GM18502 (cell line): ENCODE measurements around the gene KCNG2.

ENCODE experiments used
- ATAC-seq: cut with Tn5 transposase; IDR thresholded peaks from one replicate; pipeline ENCODE4 v1.9.1; 2021; ENCODE audit warnings: mild to moderate bottlenecking; ENCODE audit not compliant: unreplicated experiment, poor library complexity

The KCNG2 gene

DNA sequence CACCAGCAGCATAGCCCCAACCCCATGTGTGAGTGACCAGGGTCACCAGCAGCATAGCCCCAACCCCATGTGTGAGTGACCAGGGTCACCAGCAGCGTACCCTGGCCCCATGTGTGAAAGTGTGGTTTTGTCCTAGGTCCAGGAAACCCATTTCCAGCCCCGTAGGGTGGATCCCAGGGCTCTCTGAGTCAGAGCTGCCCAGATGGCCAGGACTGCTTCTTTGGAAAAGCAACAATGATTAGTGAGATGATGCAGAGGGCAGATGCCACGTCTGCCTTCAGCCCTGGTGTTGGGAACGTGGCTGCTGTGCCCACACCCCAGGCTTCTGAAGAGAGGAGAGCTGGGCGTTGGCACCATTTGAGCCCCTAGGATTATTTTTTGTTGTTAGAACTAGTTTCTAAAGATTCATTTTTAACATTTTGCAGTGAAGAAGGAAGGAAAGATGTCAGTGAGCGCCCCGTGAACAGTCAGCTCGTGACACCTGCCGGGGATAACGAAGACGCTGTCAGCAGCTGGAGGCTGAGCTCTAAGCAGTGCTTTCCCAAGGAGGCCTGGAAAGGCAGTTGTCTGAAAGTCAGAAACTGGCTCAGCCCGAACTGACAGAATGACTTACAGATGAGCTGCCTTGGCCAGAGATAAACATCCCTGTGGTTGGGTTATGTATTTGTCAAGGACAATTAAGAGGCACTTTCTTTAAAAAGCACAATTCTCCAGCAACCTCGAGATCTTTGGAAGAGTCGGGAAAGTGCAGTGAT, 32.1 kb upstream of the KCNG2 start:
- no peak for ATAC-seq

DNA sequence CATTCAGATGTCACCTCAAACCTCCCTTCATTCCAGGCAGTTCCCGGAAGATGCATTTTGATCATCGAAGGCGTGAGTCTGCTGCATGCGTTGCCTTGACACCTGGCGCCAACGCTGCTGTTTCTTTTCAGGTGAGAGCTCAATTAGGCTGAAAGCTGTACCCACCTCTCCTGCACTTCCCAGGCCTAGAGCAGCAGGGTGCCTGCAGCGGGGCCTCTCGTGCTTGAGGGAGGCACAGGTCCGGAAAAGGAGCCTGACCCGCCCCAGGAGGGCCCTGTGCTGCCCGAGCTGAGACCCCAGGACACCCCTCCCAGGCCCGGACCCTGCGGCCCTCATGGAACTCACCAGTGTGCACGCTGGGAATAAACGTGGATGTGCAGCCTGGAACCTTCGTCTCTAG, 31.4 kb upstream of the KCNG2 start:
- ATAC-seq = no peak

DNA sequence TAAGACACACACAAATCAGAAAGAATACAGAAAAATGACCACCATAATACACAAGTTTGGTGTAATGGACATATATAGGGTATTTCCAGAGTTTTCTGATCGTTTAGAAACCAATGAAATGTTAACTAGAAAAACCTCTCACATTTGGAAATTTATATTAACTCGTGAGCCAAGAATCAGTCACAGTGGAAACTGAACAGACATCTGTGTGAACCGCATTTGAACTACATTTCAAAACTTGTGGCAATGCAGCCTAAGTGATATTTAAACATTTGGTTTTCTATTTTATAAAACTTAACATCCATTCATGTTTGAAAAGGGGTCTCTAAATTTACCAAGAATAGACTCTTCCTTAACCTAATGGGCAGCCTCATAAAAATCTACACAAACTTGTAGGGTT, 29.0 kb upstream of the KCNG2 start:
- no peak for ATAC-seq

DNA sequence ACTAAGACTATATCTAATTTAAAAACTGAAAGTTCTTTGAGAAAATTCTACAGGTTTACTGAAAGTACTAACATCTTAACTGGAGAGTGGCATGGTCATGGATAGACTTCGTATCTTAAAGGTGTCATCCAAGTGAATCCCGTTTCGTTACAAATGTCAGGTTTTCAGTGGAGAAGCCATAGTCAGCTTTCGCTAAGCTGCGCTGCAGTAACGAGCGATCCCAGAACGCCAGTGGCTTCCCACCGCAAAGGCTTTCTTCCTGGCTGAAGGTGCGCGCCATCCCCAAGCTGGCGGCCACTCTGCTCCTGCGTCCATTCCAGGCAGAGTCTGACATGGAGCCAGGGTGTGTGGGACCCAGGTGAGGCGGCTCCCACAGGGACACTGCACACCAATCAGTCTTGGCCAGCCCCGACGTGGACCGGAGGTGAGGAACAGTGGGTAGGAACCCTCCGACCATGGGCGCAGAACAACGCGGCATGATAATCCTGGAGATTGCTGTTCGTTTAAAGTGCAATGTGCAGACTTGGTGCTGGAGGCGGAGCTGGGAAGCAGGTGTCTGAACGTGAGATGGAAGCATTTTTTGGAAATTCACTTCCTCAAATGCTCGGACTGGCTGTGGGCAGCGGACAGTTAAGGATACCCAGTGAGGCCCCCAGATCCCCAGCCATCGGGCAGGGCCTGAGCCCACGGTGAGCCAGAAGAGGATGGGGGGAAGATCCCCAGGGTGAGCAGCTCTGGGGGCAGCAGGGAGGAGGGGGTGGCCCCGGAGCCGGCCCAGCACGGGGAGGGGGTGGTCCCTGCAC, 27.8 kb upstream of the KCNG2 start:
- ATAC-seq = no peak

DNA sequence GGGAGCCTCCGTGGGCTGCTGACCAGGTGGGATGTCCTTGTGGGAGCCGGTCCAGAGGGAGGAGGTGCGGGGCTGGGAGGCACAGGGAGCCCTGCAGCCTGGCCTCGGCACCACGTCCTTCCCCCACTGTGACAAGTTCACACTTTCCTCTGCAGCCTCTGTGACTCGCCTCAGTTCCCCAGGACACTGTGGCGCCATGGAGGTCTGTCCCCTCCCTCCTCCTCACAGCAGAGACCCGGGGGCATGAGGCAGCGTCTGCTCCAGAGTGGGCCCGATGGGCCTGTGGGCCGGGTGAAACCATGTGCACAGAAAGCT, 27.3 kb upstream of the KCNG2 start:
- no peak for ATAC-seq

DNA sequence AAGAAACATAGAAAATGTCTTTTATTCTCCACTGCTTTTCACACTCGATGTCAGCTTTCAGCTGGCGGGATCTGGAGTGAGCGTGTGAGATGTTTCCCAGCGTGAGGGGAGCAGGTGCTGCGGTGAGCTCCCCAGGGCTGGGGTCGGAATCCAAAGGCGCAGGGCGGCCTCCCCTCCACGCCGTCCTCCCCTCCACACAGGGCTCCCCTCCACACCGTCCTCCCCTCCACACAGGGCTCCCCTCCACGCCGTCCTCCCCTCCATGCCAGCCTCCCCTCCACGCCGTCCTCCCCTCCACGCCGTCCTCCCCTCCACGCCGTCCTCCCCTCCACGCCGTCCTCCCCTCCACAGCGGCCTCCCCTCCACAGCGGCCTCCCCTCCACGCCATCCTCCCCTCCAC, 26.9 kb upstream of the KCNG2 start:
- no peak for ATAC-seq

DNA sequence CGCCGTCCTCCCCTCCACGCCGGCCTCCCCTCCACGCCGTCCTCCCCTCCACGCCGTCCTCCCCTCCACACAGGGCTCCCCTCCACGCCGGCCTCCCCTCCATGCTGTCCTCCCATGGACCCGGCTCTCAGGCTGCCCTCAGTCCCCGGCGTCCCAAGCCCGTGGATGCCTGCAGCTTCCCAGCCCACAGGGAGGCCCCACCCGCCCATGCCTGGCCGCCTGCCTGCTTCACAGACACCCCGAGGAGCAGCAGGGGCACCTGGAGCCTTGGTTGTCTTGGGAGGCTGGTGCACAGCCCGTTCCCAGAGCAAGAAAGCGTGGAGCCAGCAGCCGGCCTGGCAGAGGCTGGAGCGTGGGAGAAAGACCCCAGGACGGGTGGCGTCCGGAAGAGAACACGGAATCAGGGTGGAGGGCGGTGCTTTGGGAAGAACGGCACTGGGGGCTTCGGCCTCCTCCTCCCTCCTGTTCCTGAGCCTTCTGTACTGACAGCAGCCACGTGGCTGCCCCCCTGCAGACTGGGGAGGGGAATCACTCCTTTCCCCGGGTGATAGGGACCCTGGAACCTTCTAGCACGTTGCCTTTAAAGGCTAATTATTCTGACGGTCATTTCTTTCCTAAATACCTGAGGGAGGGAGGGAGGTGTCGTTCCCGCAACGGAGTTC, 26.2 kb upstream of the KCNG2 start:
- no peak for ATAC-seq

DNA sequence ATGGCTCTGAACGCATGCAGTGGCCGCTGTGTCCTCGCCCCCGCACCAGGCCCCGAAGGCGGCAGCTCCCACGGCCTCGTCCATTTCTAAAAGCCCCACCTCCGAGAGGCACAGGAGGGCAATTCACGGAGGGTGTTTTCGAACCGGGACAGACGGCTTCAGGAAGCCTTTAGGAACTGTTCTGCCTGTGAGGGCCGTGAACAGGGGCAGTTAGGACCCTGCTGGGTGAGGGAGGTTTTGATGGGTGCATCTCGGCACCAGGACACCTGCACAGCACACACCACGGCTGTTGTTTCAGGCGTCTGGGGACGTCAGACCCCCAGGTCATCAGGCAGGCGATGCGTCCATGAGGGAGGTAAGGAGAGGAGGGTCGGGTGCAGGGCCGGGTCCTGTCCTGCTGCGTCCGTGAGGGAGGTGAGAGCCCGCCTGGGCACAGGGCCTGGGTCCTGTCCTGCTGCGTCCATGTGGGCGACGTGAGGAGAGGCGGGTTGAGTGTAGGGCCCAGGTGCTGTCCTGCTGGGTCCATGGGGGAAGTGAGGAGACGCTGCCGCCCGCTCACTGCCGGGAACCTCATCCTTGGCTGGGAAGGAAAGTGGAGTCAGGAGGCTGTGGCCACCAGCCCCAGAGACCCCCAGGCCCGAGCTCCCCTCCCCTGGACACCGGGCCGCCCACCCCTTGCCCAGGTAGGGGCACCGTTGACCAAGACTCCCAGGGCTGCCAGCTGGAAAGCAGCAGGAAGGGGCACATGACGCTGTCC, 25.5 kb upstream of the KCNG2 start:
- no peak for ATAC-seq

DNA sequence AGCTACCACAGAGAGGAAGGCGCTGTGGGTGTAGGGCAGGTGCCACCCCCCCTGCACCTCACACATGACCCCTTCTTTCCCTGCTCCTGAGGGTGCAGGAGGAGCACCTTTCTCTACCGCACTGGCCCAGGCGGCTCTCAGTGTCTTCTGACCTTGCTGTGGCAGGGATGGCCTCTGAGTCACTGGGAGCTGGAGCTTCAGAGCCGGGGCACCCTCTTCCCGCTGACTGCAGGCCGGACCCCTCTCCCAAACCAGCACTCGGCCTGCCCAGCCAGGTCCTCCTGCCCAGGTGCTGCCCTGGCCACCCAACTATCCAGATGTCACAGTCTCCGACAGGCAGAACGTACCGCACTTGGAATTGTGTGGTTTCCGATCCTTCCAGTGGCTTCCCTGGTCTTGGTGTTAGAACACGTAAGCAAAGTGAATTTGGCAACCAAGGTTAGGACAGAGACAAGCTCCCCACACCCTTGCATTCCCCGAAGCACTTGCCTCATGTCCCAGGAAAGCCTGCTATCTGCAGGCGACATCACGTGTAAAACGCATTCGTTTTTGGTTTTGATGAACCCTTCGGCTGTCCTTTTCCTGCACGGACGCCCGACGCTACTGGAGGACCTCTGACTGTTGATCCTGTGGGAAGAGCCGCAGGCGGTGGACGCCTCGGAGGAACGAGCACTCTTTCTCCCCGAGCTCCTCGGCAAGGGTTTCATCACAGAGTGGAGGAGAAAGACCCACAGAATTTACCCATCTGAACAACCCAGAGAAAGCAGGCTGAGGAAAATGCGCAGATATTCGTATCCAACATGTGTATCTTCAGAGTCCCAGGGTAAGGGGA, 24.7 kb upstream of the KCNG2 start:
- no peak for ATAC-seq

DNA sequence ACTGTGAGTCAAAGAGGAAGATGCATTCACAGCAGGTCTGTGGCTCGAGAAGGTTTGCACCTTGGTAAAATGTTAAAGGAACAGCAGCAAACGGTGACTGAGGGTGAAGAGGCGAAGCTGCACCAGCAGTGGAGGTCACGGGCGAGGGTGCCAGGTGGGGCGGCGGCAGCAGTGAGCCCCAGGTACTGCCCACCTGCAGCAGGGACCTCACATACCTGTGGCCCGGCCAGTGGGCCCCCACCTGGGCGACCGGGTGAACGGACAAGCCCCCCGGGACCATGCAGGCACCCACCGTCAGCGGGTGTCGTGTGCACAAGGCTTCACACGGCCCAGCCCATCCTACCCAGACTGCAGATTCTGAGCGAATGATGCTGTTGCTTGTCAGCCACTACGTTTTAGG, 23.6 kb upstream of the KCNG2 start:
- ATAC-seq = no peak

DNA sequence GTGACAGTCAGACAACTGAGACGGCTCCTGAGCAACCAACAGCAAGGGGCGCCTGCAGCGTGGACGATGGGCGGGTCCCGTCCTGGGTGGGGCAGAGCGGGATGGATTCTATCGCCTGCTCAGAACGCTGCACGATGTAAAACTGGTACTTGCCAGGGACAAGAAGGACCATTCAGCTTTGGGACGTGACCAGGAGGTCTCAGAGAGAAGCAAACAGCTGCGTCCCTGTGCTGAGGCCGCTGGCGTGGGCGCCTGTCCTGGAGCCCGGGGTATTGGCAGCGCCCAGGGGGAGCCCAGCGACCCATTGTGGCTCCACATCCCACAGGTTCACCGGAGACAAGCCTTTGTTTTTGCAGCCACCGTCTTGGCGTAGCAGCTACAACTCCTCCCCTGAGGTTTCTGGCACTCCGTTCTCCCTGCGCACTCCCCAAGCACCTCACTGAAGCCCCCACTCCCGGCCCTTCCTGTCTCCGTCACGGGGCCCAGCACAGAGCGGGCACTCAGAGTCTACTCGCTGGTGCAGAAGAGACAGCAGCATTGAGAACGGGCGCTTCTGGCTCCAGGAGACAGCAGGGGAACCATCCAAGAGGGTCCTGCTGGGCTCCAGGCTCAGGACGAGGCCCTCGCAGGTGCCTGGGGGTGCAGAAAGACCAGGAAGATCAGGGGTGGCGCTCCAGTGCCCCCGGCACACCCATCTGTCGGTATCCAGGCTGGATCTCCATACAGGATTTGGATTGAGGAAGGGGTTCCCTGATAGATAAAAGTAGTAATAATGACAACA, 22.1 kb upstream of the KCNG2 start:
- ATAC-seq = no peak

DNA sequence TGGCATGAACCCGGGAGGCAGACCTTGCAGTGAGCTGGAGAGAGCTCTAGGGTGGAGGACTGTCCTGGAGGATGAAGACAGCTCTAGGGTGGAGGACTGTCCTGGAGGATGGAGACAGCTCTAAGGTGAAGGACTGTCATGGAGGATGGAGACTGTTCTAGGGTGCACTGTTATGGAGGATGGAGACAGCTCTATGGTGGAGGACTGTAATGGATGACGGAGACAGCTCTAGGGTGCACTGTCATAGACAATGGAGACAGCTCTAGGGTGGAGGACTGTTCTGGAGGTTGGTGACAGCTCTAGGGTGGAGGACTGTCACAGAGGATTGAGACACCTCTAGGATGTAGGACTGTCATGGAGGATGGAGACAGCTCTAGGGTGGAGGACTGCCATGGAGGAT, 21.1 kb upstream of the KCNG2 start:
- no peak for ATAC-seq

DNA sequence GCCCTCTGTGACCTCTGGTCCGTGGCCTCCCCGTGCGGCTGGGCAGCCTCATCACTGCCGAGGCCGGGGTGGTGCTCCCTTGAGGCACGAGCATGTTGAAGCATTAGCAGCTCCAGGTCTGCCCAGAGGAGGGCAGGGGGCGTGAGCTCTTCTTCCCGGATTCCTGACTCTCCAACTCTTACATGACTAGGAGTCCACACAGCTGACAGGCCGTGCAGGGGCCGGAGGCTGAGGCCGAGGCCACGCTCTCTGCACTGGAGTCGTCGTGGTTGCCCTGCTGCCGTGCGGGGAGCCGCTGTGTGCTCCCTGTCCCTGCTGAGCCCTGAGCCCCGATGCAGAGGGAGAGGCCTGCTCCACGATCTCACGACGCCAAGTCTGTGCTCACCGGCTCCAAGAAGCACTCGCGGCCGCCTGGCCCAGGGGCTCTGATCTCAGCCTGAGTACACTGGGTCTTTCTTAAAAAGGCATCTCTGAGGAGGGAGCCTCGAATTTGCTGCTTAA, 19.4 kb upstream of the KCNG2 start:
- ATAC-seq = no peak

DNA sequence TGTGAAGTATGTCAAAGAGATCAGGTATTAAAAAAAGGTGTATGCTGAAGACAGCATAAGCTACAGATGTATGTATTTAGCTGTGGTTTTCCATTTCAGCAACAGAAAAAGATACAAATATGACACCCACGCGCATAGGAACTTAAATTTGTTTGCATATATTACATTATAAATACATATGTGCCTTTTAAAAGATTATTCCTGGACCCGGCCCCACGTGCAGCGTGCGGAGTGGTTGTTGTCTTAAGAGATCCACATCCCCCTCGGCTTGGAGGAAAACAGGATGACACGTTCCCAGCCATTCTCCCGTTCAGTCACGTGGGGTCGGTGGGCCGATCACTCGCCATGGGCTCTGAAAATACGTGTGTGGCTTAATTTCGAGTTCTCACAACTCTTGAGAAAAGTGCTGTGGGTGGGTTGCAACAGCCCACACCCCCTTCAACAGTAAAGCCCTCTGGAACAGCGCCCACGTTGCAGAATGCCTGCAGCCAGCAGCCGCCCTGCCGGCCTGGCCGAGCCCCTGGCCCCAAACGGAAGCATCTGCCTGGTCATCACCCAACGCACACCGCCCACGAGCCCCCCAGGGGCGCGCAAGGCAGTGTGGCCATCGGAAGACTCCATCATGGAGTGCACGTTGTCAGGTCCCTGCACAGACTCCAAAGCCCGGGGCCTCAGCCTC, 18.6 kb upstream of the KCNG2 start:
- ATAC-seq = no peak

DNA sequence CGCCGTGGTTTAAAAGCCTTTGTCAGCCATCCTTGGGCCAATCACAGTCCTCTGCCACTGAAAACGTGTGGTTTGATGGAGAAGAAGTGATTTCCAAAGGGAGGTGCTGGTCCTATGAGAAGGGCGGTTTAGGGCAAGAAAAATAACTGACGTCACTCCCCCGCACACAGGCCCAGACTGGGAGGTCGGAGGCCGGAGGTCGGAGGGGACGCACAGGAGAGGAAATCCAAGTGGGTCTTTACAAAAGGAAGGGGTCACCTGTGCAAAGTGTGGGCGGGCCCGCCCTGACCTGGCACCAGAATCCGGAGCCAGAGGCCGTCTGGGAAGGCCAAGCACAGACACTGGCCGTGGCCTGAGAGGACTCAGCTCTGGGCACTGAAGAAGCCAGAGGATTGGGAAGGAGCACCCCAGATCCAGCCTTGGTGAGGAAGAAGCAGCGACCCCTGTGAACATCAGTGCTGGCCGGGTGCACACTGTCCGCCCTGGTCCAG, 18.0 kb upstream of the KCNG2 start:
- ATAC-seq = no peak

DNA sequence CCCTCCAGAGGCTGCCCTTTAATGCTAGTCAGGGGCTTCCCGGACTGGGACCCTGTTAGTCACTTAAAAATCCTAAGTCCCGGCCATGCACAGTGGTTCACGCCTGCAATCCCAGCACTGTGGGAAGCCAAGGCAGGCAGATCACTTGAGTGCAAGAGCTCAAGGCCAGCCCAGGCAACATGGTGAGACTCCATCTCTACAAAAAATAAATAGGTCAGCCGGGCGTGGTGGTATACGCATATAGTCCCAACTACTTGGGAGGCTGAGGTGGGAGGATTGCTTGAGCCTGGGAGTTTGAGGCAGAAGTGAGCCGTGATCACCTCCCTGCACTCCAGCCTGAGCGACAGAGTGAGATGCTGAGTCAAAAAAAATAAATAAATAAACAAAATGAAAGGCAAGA, 17.2 kb upstream of the KCNG2 start:
- ATAC-seq = no peak

DNA sequence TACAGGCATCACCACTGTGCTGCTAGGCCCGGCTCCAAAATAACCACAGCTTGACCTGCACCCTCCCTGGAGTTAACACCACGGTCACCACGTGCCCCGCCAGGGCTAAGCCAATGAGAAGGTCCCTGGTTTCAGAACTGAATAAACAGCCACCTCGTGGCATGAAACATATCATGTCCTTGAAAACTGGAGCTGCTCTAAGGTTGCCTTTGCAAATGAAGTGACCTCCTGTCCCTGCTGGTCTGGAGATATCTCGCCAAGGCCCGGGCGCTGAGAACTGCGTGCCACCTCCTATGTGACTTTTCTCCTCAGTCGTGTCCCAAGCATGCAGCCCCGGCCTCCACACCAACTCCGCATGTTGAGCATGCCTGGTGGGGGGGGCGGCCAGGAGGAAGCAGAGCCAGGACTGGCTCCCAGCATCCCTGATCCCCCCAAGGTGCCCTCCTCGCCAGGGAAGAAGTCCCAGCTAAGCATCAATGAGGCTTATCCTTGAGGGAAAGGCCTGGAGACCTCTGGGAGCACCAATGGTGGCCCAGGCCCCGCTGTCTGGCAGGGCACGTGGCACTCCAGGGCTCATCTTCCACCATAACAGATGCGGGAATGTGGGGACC, 16.3 kb upstream of the KCNG2 start:
- no peak for ATAC-seq
